AG04450 (cell line): ENCODE results near the gene FAM53B. TPM values are rescaled to one million over a fixed set of nuclear protein-coding genes. Genes with fewer than 3 reads are reported as not detected.

Experiments used
- CTCF ChIA-PET: fragments of 300-600, 350-600 bp; formaldehyde crosslinking; extraction: SDS; loops from one replicate; lab custom pipeline; 2022; ENCODE audit warnings: antibody characterized with exemption, inconsistent platforms; lab: Charles Lee
- POLR2A ChIA-PET: fragments of 350-600 bp; formaldehyde crosslinking; extraction: SDS; loops from one replicate; lab custom pipeline; 2021; ENCODE audit warnings: antibody characterized with exemption, inconsistent platforms; lab: Yijun Ruan, JAX
- DNase-seq: peaks from one replicate; pipeline ENCODE4 v3.0.0-alpha.2; 2011; ENCODE audit warnings: low read depth, low spot score
- H3K27ac ChIP-seq: one replicate; pipeline ENCODE4 v1.5.1; 2012; ENCODE audit warnings: low read depth, low read length, control low read depth
- H3K27me3 ChIP-seq: one replicate; pipeline ENCODE4 v1.6.0; 2012; ENCODE audit warnings: low read length; ENCODE audit not compliant: control insufficient read depth, insufficient read depth
- H3K4me3 ChIP-seq: 2 replicates; pipeline ENCODE4 v1.5.1; 2011; ENCODE audit warnings: mild to moderate bottlenecking, low read depth, low read length, control low read depth
- H3K9me3 ChIP-seq: 2 replicates; pipeline ENCODE4 v1.5.1; 2012; ENCODE audit warnings: low read length; ENCODE audit not compliant: control insufficient read depth, insufficient read depth
- polyA plus RNA-seq: library from polyadenylated mRNA; depleted of rRNA; stranded (reverse); fragments of >200 nt; gene quantifications from 2 replicates; pipeline ENCODE4 v1.2.3, GENCODE V29; 2011
- TF ChIP-seq, protein P1 (sequence below): IDR thresholded peaks from 2 replicates; pipeline ENCODE4 v1.5.1; 2011; ENCODE audit warnings: low read depth, low read length, control low read depth, inconsistent platforms

FAM53B gene
- polyA plus RNA-seq, 1 experiment, result 4.1 TPM

DNA sequence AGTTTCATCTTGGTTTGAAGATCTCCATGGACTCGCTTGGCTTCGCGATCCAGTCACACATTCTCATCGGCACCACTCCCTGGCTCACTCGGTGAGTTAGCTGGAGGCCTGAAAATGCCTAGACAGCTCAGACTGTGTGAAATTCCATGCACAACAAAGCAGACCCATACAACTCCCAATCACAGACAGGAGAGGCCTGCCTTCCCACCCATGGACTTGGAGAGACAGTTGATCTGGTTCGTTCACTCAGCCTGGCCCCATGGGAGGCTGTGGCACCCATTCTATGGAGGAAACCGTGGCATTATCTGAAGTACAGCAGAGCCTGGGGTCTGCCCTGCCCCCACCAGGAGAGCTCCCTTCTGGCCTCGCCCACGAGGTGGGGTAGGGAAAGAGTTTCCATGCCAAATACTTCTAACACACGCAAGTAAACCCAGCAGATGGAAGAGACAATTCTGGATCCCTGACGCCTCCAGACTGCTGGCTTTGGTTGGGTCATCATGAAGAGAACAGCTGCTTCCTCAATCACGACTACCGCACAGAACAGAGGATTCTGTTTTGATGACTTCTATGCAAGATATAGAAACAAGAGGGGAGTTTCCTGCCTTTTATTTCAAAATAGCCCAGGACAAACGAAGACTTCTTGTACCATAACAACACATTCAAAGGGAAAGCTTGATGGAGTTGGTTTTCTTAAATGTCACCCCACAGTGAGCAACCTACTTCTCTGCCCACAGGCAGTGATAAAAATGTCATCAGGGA lies 15.9 kb downstream of the FAM53B start:
- ChIA-PET POLR2A (interaction anchor here (0.6 kb wide), 1 partner anchor 113 kb away, joined by 3 read pairs; no protein-coding TSS in a partner anchor), CTCF (interaction anchor here (1.8 kb wide), 1 partner anchor 13 kb away, joined by 10 read pairs; no protein-coding TSS in a partner anchor)
- no peak overlapping the region for H3K4me3 ChIP-seq
- no peaks in the 10 kb centered on the region; the same call in 1 of the 2 replicates for H3K9me3 ChIP-seq
- H3K27ac ChIP-seq, result no peak overlapping the region
- DNase-seq, result no peak
- H3K27me3 ChIP-seq, result no peaks in the 10 kb centered on the region
- TF ChIP-seq, protein P1, sequence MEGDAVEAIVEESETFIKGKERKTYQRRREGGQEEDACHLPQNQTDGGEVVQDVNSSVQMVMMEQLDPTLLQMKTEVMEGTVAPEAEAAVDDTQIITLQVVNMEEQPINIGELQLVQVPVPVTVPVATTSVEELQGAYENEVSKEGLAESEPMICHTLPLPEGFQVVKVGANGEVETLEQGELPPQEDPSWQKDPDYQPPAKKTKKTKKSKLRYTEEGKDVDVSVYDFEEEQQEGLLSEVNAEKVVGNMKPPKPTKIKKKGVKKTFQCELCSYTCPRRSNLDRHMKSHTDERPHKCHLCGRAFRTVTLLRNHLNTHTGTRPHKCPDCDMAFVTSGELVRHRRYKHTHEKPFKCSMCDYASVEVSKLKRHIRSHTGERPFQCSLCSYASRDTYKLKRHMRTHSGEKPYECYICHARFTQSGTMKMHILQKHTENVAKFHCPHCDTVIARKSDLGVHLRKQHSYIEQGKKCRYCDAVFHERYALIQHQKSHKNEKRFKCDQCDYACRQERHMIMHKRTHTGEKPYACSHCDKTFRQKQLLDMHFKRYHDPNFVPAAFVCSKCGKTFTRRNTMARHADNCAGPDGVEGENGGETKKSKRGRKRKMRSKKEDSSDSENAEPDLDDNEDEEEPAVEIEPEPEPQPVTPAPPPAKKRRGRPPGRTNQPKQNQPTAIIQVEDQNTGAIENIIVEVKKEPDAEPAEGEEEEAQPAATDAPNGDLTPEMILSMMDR, result no peak

DNA sequence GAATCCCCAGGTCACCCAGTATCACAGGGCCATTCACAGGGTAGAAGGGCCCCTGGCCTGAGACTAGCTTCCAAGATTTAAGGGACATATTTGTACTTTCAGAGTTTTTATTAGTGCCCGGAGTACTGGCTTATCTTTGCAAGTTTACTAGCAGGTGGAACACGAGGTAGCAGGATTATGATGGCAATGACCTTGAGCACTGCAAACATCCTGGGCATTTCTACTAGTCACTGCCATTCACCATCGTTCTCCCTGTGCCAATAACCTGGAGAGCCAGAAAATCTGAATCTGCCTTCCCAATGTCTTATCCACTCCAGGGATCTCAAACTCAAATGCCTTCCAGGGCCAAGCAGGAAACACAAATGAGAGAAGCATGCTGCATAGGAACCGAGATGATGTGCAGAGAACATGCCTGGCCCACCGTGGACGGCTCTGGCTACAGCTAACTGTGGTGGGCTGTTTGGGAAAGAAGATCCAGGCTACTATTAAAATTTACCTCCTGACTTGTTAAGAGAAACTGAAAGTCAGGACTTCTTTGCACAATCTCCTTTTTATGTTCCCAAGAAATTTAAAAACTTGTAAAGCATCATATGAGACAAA lies 16.7 kb downstream of the FAM53B start:
- Histone ChIP-seq H3K4me3 (no peak overlapping the region), H3K27me3 (no peaks in the 10 kb centered on the region), H3K9me3 (no peaks in the 10 kb centered on the region; the same call in 1 of the 2 replicates), H3K27ac (no peak overlapping the region)
- ChIA-PET POLR2A (interaction anchor here (0.6 kb wide), 1 partner anchor 18 kb away, joined by 5 read pairs; no protein-coding TSS in a partner anchor), CTCF (interaction anchor here (1.5 kb wide), 1 partner anchor 14 kb away, joined by 4 read pairs; no protein-coding TSS in a partner anchor)
- DNase-seq, result no peak
- TF ChIP-seq, protein P1, result no peak

DNA sequence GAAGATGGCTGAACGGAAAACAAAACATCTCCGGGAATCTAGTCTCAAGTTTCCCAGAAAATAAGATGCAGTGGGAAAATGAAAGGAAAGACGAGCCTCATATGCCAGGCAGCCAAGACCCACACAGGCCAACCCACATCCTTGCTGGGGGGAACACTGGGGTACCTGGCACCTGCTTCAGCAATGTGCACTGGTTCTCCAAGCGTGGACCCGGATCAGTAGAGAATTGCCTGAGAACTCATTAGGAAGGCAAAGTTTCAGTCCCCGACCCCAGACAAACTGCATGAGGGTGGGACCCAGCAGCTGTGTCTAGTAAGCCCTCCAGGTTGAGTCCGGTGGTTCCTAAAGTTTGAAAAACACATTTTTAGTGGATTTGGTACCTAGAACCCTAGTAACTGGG lies 18.4 kb downstream of the FAM53B start:
- DNase-seq, result no peak
- CTCF ChIA-PET, result interaction anchor here (1.1 kb wide), 1 partner anchor 310 kb away, joined by 3 read pairs; no protein-coding TSS in a partner anchor
- Histone ChIP-seq H3K27me3 (no peaks in the 10 kb centered on the region), H3K4me3 (no peak overlapping the region), H3K9me3 (no peaks in the 10 kb centered on the region; the same call in 1 of the 2 replicates), H3K27ac (no peak overlapping the region)
- POLR2A ChIA-PET, result no interaction called here
- TF ChIP-seq, protein P1, result no peak

DNA sequence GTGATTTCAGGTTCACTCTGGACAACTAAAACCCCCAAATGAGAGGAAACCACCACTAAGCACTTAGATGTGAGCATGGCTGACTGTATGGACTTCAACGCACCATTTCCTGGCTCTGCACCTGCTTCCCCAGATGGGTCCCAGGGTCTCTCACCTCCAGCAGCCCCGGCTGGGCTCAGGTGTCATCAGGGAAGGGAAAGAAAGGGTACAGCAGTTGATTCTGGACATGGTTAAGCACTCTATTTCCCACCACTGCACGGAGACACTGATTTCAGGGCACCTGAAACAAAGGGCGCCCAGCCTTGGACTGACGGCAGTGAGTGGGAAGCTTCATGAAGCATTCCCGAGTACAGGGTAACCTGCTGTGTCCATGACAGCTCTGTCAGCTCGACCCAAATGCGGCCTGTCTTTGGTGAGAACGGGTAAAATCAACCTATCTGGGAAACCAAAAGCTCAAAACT lies 19.0 kb downstream of the FAM53B start:
- ChIA-PET CTCF (interaction anchor here (0.9 to 1.1 kb wide), 2 partner anchors 16 to 310 kb away, joined by 3 to 4 read pairs; no protein-coding TSS in a partner anchor), POLR2A (no interaction called here)
- Histone ChIP-seq H3K4me3 (no peak overlapping the region), H3K9me3 (no peaks in the 10 kb centered on the region; the same call in 1 of the 2 replicates), H3K27me3 (no peaks in the 10 kb centered on the region), H3K27ac (no peak overlapping the region)
- DNase-seq, result no peak
- TF ChIP-seq, protein P1, result no peak
